ENCODE data around the gene ZBTB20. TPM values are rescaled to one million over a fixed set of nuclear protein-coding genes. Genes with fewer than 3 reads are reported as not detected.

The ZBTB20 gene
- total RNA-seq, 1 experiment from 2014 or later, result 5.1 TPM

DNA sequence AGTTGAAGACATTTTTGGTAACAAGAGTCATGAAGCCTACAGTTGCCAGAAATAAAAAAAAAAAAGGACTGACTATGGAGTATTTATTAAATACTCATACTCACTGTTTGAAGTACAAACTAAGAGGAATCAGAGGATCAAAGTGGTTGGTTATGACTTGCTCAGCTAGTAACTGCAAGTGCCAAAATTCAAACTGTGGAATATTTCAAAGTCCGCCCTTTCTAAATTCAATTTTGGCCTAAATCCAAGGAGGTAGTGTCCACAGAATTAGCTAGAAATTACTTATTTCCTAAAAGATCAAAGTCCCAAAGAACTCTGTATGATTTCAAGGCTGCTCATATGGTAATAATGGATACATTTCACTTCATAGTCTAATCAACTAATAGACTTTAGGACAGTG is 274.5 kb downstream of the ZBTB20 start:
- DNase-seq (ENCODE audit: low spot score), result no peak

- peak; percentile 24 for DNase-seq (ENCODE audit: low spot score)
These were observed 275.0 kb downstream of the ZBTB20 start for GRCh38 chr3:114872050-114872449.

- DNase-seq (ENCODE audit: low spot score), result no peak
These were observed 279.1 kb downstream of the ZBTB20 start for GRCh38 chr3:114867835-114868503.

GRCh38 chr3:114867359-114867758 is 279.7 kb downstream of the ZBTB20 start:
- DNase-seq (ENCODE audit: low spot score), result no peak

GRCh38 chr3:114866430-114866829 is 280.7 kb downstream of the ZBTB20 start:
- DNase-seq (ENCODE audit: low spot score), result no peak

DNA sequence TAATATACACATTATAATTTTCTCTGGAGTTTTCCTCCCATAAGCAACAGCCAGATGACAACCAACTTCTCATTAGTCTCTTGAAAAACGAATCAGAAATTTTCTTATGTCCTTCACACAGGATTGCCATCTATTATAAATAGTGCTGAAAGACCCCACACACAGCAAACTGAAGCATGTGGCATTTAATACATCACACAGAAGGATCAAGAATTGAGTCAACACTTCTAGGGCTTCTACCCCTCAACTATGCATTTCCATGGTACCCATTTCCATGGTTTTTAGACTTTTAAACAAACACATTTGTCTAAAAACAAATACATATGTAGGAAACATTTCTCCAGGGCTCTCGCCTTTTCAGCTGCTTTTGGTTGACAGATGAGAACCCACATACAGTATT is 282.1 kb downstream of the ZBTB20 start:
- DNase-seq (ENCODE audit: low spot score), result no peak

DNA sequence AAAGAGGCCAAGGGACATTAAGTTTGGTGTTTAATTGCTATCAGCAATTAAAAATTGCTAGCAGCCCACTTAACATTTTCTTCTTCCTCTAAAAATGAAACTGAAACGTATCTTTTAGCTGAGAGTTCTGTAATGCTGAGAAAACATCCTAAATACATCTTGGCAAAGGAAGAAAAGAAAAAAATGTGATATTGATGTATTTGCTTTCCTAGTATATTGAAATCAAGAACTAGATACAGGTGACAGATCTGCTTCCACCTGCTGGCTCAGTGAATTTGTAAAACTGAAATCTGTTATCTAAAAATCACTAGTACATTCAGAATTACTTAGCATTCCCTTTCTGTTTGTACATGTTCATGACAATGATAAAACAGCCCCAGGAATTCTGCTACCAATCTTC is 283.2 kb downstream of the ZBTB20 start:
- DNase-seq (ENCODE audit: low spot score), result no peak

DNA sequence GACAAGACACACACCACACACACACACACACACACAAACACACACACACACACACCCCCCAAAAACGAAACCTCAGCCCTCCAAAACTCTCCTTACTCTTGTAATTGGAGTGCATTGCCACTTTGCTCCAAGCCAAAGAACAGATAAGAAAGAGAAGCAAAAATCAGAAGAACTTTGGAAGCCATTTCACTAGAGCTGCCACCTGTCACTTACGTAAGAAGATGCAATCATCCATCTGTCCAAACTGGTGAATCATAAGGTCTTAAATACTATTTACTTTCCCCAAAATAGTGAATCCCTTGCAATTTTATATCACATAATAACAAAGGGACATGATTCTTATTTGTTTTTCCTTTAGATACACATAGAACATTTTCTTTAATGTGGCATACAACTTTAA is 285.4 kb downstream of the ZBTB20 start:
- no peak for DNase-seq (ENCODE audit: low spot score)

DNA sequence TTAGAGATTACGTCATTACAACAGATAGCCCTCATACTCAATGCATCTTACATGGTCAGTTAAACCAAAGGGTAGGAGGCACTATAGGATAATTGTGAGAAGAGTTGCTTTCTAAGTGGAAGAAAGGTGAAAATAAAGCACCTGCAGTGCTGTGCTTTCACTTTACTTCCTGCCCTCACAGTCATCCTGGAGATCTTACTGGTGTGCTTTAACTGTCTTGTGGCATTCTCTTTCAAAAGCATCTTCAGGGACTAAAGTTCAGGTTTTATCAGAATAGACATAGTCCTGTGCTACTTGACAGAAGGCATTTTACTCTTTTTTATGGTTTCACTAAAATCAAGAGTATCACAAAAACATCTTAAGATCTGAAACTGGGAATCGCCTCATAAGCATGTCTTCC is 286.6 kb downstream of the ZBTB20 start:
- no peak for DNase-seq (ENCODE audit: low spot score)

DNA sequence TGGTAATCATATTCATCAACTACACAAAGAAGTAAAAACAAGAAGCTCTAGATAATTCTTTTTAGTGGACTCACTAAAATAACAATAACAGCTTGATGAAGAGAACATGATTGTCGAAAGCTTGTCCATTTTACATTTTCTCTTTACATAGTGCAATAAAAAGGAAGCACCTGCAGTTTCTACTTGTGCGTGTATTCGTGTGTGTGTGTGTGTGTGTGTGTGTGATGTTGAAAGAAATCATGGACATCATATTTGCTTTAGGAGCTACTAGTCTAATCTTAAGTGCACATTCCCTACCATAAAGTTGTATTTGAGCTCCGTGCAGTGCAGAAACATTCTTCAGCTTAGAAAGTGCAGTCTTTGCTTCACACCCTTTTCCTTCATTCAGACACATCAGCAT is 288.8 kb downstream of the ZBTB20 start:
- DNase-seq (ENCODE audit: low spot score), result no peak

DNA sequence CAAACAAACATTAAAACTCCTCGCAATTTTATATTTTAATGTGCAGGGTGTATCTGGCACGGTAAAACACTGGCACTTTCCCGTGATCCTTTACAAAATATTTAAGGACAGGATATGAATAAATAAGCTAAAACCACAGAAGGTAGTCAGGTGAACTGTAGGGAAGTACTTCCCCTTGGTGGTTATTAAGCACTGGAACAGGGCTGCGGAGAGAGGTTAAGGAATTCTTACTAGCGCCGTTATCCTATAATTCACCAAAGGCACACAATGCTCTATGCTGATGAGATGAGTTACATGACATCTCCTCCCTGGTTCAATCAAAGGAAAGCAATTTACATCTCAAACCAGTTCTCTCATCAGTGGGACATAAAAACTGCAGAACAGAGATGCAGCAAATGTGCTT is 289.8 kb downstream of the ZBTB20 start:
- no peak for DNase-seq (ENCODE audit: low spot score)

DNA sequence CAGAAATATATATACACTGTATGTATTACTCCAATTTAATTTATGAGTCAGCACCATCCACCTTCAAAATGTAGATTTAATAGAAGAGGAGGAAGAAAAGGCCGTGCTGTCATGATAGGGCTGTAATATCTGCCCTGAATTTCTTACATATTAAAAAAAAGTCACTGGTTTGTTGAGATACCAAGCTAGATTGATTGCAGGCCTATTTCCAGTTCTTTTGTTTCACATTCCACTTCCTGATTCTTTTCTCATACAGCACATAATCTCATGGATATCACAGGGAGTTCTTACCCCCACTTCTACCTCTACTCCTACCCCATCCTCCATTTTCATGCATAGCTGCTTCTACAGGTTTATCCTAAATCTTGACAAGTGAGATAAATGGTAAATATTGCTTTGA is 290.3 kb downstream of the ZBTB20 start:
- no peak for DNase-seq (ENCODE audit: low spot score)

GRCh38 chr3:114855839-114856238 is 291.2 kb downstream of the ZBTB20 start:
- no peak for DNase-seq (ENCODE audit: low spot score)

- no peak for DNase-seq (ENCODE audit: low spot score)
These were observed 294.1 kb downstream of the ZBTB20 start for GRCh38 chr3:114852966-114853365.

- DNase-seq (ENCODE audit: low spot score), result no peak
These were observed 296.2 kb downstream of the ZBTB20 start for GRCh38 chr3:114850898-114851297.

DNA sequence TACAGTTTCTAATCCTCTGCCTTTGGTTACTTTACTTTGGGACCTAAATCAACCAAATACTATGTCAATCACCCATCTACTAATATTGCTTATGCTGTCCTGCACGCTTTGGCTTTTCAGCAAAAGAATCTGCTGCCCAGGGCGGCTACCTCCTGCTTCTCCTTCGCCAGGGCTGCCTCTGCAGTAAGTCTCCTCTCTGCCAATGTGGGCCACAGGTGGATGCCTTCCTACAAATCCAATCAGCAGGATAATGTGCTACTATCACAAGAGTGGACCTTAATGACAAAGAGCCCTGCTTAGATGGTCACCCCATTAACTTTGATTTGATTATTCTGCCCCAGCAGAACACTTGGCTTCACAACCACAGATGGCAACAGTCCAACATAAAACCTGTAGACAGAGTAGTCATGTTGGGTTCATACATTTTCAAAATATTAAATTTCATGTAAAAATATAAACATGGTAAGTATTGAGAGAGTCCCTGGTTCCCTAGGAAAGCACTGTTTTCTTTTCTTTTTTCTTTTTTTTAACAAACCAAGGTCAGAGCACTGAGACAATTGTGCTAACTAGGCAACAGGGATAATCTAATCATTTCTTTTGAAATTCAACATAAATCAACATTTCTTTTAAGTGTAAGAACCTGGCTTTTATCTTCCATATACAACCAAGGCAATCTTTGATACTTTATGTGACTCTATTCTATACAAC is 298.3 kb downstream of the ZBTB20 start:
- DNase-seq (ENCODE audit: low spot score), result no peak

DNA sequence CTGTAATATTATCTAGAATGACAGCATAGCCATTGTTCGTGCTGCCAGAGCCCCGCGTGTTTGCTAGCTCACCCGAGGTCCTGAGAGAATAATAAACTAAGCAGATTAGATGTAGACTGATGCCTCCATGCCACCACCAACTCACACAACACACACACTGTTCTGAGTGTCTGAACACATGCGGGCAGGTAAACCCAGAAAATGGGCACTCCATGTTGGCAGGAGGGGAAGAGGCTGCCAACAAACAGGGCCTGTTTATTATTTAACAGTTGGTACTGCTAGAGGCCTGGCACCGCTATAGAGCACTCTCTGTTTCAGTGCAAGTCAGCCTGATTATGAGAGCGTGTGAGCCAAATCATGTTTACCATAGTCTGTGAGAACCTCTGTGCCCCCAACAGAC is 299.0 kb downstream of the ZBTB20 start:
- DNase-seq (ENCODE audit: low spot score), result no peak

GRCh38 chr3:114847564-114847963 is 299.5 kb downstream of the ZBTB20 start:
- DNase-seq (ENCODE audit: low spot score), result no peak

GRCh38 chr3:114846779-114847178 is 300.3 kb downstream of the ZBTB20 start:
- no peak for DNase-seq (ENCODE audit: low spot score)

GRCh38 chr3:114846252-114846651 is 300.8 kb downstream of the ZBTB20 start:
- no peak for DNase-seq (ENCODE audit: low spot score)

GRCh38 chr3:114841515-114841914 is 305.6 kb downstream of the ZBTB20 start:
- DNase-seq (ENCODE audit: low spot score), result no peak

DNA sequence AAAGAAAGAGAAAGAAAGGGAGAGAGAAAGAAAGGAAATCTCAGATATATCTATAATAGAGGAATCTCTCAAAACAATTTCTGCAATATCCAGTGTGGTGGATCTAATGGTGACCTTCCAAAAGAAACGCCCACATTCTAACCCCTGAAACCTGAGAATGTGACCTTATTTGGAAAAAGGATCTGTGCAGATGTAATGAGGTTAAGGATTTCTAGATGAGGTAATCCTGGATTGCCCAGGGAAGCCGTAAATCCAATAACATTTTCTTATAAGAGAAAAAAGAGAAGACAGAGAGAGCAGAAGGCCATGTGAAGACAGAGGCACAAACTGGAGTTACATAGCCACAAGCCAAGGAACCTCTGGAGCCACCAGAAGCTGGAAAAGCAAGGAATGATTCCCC is 307.6 kb downstream of the ZBTB20 start:
- peak; percentile 59 for DNase-seq (ENCODE audit: low spot score)

- no peak for DNase-seq (ENCODE audit: low spot score)
These were observed 309.1 kb downstream of the ZBTB20 start for GRCh38 chr3:114838025-114838424.
